Hepatic stellate cell (primary cell): ENCODE results near the gene DLGAP1.
"Not testable (repeated sequence)": the region's sequence is repeated elsewhere in the genome, so short reads cannot be mapped to it uniquely, and the experiment has no call there.

Experiments used
- DNase-seq: peaks from one replicate; pipeline ENCODE4 v3.0.0; 2011; ENCODE audit warnings: low spot score

DLGAP1 gene

GRCh38 chr18:4385876-4386275 lies 69.2 kb downstream of the DLGAP1 start:
- DNase-seq: no peak

GRCh38 chr18:4384932-4385331 lies 70.2 kb downstream of the DLGAP1 start:
- DNase-seq: no peak

GRCh38 chr18:4374564-4374963 lies 80.5 kb downstream of the DLGAP1 start:
- no peak for DNase-seq

- DNase-seq: no peak
Measured at GRCh38 chr18:4369705-4370104, 85.4 kb downstream of the DLGAP1 start.

- DNase-seq: no peak
Measured at GRCh38 chr18:4360221-4360715, 94.8 kb downstream of the DLGAP1 start.

- no peak for DNase-seq
Measured at GRCh38 chr18:4358618-4359017, 96.5 kb downstream of the DLGAP1 start.

GRCh38 chr18:4357579-4357978 lies 97.5 kb downstream of the DLGAP1 start:
- no peak for DNase-seq

GRCh38 chr18:4356929-4357328 lies 98.2 kb downstream of the DLGAP1 start:
- no peak for DNase-seq

- no peak for DNase-seq
Measured at GRCh38 chr18:4353853-4354418, 101.2 kb downstream of the DLGAP1 start.

GRCh38 chr18:4352746-4353551 lies 102.2 kb downstream of the DLGAP1 start:
- no peak for DNase-seq

GRCh38 chr18:4351005-4351404 lies 104.1 kb downstream of the DLGAP1 start:
- DNase-seq: no peak

GRCh38 chr18:4335386-4335785 lies 119.7 kb downstream of the DLGAP1 start:
- no peak for DNase-seq

GRCh38 chr18:4333043-4333442 lies 122.1 kb downstream of the DLGAP1 start:
- DNase-seq: no peak

GRCh38 chr18:4319738-4320677 lies 135.1 kb downstream of the DLGAP1 start:
- DNase-seq: no peak

GRCh38 chr18:4318311-4318710 lies 136.8 kb downstream of the DLGAP1 start:
- DNase-seq: no peak

GRCh38 chr18:4311945-4312344 lies 143.2 kb downstream of the DLGAP1 start:
- DNase-seq: not testable (repeated sequence)

GRCh38 chr18:4311136-4311535 lies 144.0 kb downstream of the DLGAP1 start:
- no peak for DNase-seq

- DNase-seq: no peak
Measured at GRCh38 chr18:4309227-4309626, 145.9 kb downstream of the DLGAP1 start.

- DNase-seq: no peak
Measured at GRCh38 chr18:4308576-4308975, 146.5 kb downstream of the DLGAP1 start.

GRCh38 chr18:4299395-4299794 lies 155.7 kb downstream of the DLGAP1 start:
- DNase-seq: no peak

- DNase-seq: no peak
Measured at GRCh38 chr18:4293337-4293736, 161.8 kb downstream of the DLGAP1 start.

GRCh38 chr18:4292696-4293095 lies 162.4 kb downstream of the DLGAP1 start:
- DNase-seq: no peak
